Fibroblast of skin of back (primary cell): Measurements from ENCODE around the gene CAPRIN2. TPM values are rescaled to one million over a fixed set of nuclear protein-coding genes. Genes with fewer than 3 reads are reported as not detected.

Source experiments
- DNase-seq: peaks from one replicate; pipeline ENCODE4 v3.0.0-alpha.2; 2013
- polyA plus RNA-seq, 2 experiments: library from polyadenylated mRNA; unstranded; fragments of 120-200 nt; gene quantifications; one replicate each; pipeline ENCODE4 v1.2.1, GENCODE V29; 2013; ENCODE audit not compliant: insufficient read length in 2 of 2

The CAPRIN2 gene
- polyA plus RNA-seq (2013, experiment 1 of 2; ENCODE audit: insufficient read length): 23.5 TPM
- 15.9 TPM for polyA plus RNA-seq (2013, experiment 2 of 2; ENCODE audit: insufficient read length)

- peak; percentile 96 for DNase-seq
Observed at GRCh38 chr12:30754750-30755394, at the start of gene CAPRIN2. CAPRIN2 (minus strand) TSS chr12:30754951; CDS start chr12:30753520, 1,431 bp downstream.

GRCh38 chr12:30797689-30798088 lies 42.9 kb upstream of the CAPRIN2 start:
- DNase-seq: no peak

- peak; percentile 56 for DNase-seq
Observed at GRCh38 chr12:30796891-30797371, 42.2 kb upstream of the CAPRIN2 start.

DNA sequence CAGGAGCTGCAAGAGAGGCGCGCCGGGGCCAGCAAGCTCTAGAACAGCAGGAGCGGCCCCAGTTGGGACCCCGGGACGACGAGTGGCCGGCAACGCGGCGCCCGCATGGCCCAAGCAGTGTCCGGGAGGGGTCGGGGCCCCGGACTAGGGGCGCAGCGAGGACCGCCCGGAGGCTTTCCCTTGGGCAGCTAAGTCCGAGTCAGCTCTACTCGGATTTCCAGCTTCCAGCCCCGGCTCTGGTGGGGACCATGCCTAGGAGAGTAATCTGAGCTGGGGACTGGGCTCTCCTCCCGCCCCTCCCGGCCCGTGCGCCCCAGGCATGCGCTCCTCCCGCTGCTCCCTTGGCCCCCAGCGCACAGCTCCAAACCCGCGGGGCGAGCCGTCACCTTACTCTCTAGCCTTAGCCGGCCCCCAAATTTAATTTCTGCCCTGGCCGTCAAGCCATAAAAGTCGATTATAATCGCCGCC lies 41.6 kb upstream of the CAPRIN2 start:
- peak; percentile 72 for DNase-seq

- DNase-seq: peak; percentile 93
Observed at GRCh38 chr12:30795410-30796312, 40.9 kb upstream of the CAPRIN2 start.

DNA sequence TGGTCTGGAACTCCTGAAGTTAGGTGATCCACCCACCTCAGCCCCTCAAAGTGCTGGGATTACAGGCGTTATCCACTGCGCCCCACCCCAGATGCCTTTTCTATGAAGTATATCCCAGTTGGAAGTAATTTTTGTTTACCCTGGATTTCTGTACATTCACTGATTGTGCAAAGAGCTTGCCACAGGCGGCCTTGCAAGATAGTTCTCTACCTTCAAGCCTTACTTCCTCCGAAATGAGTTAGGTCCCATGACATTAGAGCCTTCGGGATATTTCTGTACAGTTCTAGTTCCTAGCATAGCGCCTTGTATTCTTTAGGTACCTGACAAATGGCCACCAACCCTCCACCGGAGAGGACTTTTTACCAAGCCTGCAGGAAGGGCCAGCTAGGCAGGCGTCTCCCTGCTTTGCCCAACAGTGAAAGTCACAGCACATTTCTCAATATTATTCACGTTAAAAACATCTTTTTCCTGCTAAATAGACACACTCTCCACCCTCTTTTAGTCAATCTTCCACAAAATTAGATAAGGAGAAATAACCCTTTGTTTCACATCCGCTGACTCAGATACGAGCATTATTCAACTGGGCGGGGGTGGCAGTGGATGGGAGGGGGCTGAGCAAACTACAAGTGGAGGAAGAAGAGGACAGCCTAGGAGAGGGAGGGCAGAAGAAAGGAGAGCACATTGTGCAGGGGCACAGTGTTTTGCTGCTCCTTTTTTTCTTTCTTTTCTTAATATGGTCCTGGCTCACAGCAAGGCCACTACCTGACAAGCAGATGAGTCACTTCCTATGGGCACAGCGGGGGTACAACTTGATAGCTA lies 40.0 kb upstream of the CAPRIN2 start:
- peak; percentile 98 for DNase-seq

DNA sequence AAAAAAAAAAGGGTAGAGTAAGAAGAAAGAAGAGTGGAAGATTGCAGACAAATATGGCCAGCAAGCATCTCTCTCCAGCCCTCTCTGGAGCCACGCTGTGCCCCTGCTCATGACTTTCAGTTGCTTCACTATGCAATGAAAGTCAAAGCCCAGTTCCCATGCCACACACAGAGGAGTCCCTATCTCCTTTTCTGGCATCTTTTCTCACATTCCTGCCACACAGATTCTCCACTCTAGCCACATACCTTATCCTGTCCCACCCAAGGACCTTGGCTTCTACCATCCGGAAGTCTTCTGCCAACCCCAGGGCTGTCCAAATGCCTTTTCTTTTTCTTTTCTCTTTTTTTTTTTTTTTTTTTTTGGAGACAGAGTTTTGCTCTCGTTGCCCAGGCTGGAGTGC lies 39.3 kb upstream of the CAPRIN2 start:
- peak; percentile 16 for DNase-seq

- DNase-seq: peak; percentile 43
Observed at GRCh38 chr12:30792648-30793499, 38.1 kb upstream of the CAPRIN2 start.

DNA sequence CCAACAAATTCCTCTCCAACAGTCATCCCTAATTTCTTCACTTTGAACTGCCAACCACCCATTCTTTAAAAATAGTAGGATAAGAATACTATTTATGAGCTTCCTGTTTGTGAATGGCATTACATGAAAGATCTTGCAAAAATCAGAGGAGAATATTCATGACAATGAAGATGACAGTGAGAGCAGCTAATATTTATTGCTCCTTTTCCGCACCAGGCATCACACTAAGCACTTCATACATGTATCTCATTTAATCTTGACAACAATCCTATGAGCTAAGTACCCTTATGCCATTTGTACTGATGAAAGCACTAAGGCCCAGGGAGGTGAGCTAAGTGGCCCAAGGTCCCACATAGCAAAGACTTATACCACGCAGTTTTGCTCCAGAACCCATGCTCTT lies 37.3 kb upstream of the CAPRIN2 start:
- no peak for DNase-seq

DNA sequence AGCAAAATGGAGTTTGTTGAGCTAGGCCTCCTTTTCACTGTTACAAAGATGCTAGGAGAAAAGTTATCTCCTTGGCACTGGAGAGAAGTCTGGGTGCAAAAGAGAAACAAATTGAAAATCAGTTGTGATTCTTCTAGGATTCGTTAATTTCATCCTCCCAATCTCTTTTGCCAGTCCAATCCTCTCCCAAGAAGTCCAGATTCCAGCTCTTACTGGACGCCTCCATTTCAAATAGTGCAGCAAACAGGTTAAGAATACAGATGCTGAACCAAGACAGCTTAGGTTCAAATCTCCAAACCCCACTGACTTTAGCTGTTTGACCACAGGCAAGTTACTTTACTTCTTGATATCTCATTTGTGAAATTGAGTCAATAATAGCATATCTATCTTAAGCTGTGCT lies 34.0 kb upstream of the CAPRIN2 start:
- no peak for DNase-seq

GRCh38 chr12:30785630-30786029 lies 30.9 kb upstream of the CAPRIN2 start:
- DNase-seq: no peak

GRCh38 chr12:30784508-30784907 lies 29.8 kb upstream of the CAPRIN2 start:
- DNase-seq: no peak

GRCh38 chr12:30783946-30784345 lies 29.2 kb upstream of the CAPRIN2 start:
- no peak for DNase-seq

GRCh38 chr12:30782316-30783173 lies 27.8 kb upstream of the CAPRIN2 start:
- DNase-seq: no peak

DNA sequence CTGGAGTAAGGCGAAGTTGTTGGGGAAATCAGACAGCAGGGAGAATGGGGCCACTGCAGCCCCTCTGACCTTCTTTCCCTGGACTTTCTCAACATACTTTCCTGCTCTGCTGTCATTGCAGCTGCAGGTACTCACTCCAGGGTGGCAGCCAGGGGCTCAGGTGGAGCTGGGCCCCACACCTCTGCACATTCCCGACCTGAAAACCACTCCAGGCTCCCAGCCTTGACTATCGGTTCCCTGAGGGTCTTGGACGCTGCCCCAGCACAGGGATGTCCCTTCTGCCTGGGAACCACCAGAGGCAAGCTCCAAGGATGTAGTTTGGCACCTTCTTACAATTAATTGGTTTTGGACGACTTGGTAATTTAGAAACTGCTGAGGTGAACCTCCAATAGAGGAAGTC lies 24.8 kb upstream of the CAPRIN2 start:
- DNase-seq: no peak

DNA sequence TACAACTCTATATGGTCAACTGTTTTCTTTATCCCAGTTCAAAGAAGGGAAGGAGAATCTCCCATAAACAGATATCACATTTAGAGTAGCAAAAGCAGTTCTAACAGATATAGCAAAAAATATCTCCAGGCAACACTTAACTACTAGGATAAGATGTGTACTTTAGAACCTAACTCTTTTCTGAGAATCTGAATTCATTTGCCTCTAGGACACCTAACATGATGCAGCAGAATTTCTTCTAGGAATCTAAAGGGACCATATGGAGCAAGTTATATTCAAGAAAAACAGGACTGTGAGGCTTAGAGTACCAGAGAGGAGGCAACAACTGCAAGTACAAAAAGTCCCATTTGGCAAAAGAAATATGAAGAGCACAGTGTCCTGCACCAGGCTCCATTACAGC lies 24.4 kb upstream of the CAPRIN2 start:
- no peak for DNase-seq

DNA sequence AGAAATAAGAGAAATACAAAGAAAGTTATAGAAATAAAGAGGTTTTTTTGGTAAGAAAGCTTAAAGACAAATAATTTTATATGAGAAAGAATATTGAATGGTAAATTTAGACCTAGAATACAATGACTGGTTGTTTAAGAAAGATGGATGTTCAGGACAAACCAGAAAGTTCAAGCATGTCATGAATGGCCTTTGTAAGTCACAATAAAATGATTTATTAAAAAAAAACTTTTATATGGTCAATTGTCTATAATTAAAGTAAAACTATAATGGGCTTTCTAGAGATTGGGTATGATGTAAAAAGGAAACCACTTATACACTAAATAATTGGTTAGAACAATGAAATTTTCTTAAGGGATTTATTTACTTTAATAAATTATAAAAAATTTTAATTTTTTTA lies 19.8 kb upstream of the CAPRIN2 start:
- DNase-seq: no peak

- no peak for DNase-seq
Observed at GRCh38 chr12:30769802-30770201, 15.1 kb upstream of the CAPRIN2 start.

GRCh38 chr12:30764251-30764650 lies 9.5 kb upstream of the CAPRIN2 start:
- DNase-seq: no peak

DNA sequence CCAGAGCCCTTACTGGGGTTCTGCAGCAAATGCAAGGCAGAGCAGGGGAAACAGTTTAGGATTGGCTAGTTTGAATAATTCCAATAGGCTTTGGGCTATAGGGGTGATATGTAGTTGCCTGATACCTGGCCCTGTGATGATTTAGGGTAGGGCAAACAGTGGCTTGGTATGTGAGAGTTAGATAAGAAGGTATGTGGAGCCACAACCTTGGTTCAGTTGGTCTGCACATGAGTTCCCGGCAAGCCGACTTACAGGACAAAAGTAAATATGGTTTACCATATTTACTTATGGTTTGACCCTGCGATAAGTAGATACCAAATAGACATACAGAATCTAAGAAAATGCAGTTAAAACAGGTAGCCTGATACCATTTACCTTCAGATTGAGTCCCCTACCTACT lies 8.3 kb upstream of the CAPRIN2 start:
- DNase-seq: no peak

GRCh38 chr12:30761730-30762129 lies 7.0 kb upstream of the CAPRIN2 start:
- DNase-seq: no peak
